ENCODE data around the gene HTR4.

Gene HTR4

DNA sequence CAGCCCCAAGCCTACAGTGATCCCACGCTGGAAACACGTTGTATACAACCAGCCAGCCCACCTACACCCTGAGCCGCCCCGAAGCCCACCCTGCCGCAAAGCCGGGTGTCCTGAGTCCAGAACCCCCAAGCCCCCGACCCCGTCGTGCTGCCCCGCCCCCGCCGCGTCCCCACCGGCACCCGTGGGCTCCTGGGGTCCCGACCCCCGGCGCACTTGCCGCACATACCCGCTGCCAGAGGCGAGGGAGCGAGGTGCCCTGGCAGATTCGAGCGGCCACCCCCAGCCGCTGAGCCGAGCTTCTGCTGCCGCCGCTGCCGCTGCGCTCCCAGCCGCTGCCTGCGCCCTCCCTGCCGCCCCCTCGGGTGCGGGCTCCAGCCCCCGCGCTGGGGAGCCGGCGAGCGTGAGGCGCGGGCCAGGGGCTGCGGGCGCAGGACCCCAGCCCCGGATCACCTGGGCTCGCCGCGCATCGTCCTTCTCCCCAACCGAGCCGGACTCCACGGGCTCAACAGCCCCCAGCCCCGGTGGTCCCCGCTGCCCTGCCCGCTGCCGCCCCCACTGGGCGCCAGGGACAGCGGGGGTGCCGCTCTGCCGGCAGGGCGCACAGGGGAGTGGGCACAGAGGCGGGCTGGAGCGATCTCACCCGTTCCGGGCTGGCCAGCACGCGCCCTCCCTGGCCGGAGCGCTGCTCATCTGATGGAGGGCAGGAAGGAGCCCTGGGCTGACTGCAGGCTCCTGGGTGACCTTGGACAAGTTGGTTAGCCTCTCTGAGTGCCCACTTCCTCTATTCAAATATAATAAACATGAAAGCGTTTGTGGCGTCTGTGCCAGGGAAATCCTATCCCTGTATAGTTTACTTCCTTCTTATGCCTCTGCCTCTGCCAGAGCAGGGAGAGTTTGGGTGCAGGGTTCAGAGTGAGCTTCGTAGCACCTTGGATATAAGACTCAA is at the start of gene HTR4:
Gene HTR4 (minus strand): TSS at position 692 of the 946 bp plus-strand sequence. CDS start 17,513 bp downstream, outside the sequence.
- H3K36me3 ChIP-seq (replicated peaks) = no peaks in the 10 kb centered on the region
- no peak within 1 kb of the TSS for H3K4me3 ChIP-seq
- no peaks in the 10 kb centered on the region for H3K27me3 ChIP-seq (ENCODE audit: low read depth)
- H3K9me3 ChIP-seq = no peaks in the 10 kb centered on the region
- in situ Hi-C loops (cut with MboI; ENCODE audit: low sequenced_read_pairs) = no loop called here
- DNase-seq (ENCODE audit: low spot score in 2 of 2) = no peak
- H3K4me1 ChIP-seq = no peaks in the 10 kb centered on the region

DNA sequence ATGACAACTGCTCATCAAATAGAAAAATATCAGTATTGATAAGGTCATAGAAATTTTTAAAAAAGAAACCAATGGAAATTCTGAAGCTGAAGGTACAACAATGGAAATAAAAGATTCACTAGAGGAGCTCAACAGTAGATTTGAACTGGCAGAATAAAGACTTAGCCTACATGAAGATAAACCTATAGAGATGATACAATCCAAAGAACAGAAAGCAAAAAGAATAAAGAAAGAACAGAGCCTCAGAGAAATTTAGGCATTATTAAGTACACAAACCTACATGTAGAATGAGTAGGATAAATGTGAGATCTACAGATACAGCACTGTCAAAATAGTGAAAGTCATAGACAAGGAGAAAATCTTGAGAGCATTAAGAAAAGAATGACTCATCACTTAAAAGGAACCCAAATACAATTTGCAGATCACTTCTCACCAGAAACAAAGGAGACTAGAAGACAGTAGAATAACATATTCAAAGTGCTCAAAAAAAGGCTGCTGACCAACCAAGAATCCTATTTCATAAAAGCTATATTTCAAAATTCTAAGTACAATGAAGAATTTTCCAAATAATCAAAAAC is 47.8 kb upstream of the HTR4 start:
- in situ Hi-C loops (cut with MboI; ENCODE audit: low sequenced_read_pairs) = no loop called here
- no peaks in the 10 kb centered on the region for H3K4me1 ChIP-seq
- no peak for DNase-seq (ENCODE audit: low spot score in 2 of 2)
- H3K36me3 ChIP-seq (replicated peaks) = no peaks in the 10 kb centered on the region
- H3K4me3 ChIP-seq = no peak overlapping the region
- no peaks in the 10 kb centered on the region for H3K27me3 ChIP-seq (ENCODE audit: low read depth)
- H3K9me3 ChIP-seq = no peaks in the 10 kb centered on the region

- DNase-seq (ENCODE audit: low spot score in 2 of 2) = no peak
- Histone ChIP-seq H3K27me3 (ENCODE audit: low read depth) (no peaks in the 10 kb centered on the region), H3K9me3 (no peaks in the 10 kb centered on the region), H3K4me3 (no peak overlapping the region), H3K36me3 (replicated peaks) (no peaks in the 10 kb centered on the region), H3K4me1 (no peaks in the 10 kb centered on the region)
- in situ Hi-C loops (cut with MboI; ENCODE audit: low sequenced_read_pairs) = no loop called here
Observed at GRCh38 chr5:148699028-148699427, 44.7 kb upstream of the HTR4 start.

DNA sequence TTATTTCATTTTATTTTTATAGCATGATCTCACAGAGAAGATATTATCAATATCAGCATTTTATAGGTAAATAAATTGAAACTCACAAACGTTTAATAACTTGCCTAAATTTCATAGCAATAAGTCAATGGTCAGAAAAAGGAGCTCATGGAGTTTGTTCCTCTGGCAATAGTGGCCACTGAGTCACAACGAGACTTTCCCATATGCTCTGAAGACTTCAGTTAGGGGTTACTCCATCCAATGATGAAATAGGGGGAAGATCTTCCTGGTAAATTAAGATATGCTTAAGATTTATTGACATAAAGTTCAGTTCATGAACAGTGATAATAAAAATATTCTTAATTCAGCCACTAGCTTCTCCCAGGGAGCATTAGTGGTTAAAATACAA is 43.5 kb upstream of the HTR4 start:
- in situ Hi-C loops (cut with MboI; ENCODE audit: low sequenced_read_pairs) = no loop called here

GRCh38 chr5:148697180-148697808 is 43.0 kb upstream of the HTR4 start:
- Histone ChIP-seq H3K4me3 (no peak overlapping the region), H3K9me3 (no peaks in the 10 kb centered on the region), H3K4me1 (no peaks in the 10 kb centered on the region), H3K36me3 (replicated peaks) (no peaks in the 10 kb centered on the region), H3K27me3 (ENCODE audit: low read depth) (no peaks in the 10 kb centered on the region)
- DNase-seq (ENCODE audit: low spot score in 2 of 2) = no peak
- in situ Hi-C loops (cut with MboI; ENCODE audit: low sequenced_read_pairs) = no loop called here

More for the DNA sequence above, 43.5 kb upstream of the HTR4 start:
- DNase-seq (ENCODE audit: low spot score in 2 of 2) = no peak
- Histone ChIP-seq H3K9me3 (no peaks in the 10 kb centered on the region), H3K27me3 (ENCODE audit: low read depth) (no peaks in the 10 kb centered on the region), H3K4me1 (no peaks in the 10 kb centered on the region), H3K36me3 (replicated peaks) (no peaks in the 10 kb centered on the region), H3K4me3 (no peak overlapping the region)

- no peak for DNase-seq (ENCODE audit: low spot score in 2 of 2)
- H3K4me3 ChIP-seq = no peak overlapping the region
- in situ Hi-C loops (cut with MboI; ENCODE audit: low sequenced_read_pairs) = no loop called here
Observed at GRCh38 chr5:148696187-148697036, 42.1 kb upstream of the HTR4 start.

DNA sequence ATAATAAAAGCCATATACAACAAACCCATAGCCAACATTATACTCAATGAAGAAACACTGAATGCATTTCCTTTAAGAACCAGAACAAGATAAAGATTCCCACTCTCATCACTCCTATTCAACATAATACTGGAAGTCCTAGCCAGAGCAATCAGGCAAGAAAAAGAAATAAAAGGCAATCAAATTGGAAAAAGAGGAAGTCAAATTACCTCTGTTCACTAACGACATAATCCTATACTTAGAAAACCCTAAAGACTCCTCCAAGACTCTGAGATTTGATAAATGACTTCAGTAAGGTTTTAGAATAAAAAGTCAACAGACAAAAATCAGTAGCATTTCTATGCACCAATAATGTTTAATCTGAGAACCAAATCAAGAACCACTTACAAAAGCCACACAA is 36.6 kb upstream of the HTR4 start:
- no peak for DNase-seq (ENCODE audit: low spot score in 2 of 2)
- Histone ChIP-seq H3K9me3 (no peaks in the 10 kb centered on the region), H3K4me3 (no peak overlapping the region), H3K27me3 (ENCODE audit: low read depth) (no peaks in the 10 kb centered on the region), H3K4me1 (no peaks in the 10 kb centered on the region), H3K36me3 (replicated peaks) (no peaks in the 10 kb centered on the region)
- in situ Hi-C loops (cut with MboI; ENCODE audit: low sequenced_read_pairs) = no loop called here

More at GRCh38 chr5:148696187-148697036, 42.1 kb upstream of the HTR4 start:
- Histone ChIP-seq H3K36me3 (replicated peaks) (no peaks in the 10 kb centered on the region), H3K27me3 (ENCODE audit: low read depth) (no peaks in the 10 kb centered on the region), H3K4me1 (no peaks in the 10 kb centered on the region), H3K9me3 (no peaks in the 10 kb centered on the region)

- no peak overlapping the region for H3K4me3 ChIP-seq
- in situ Hi-C loops (cut with MboI; ENCODE audit: low sequenced_read_pairs) = no loop called here
- no peak for DNase-seq (ENCODE audit: low spot score in 2 of 2)
- no peaks in the 10 kb centered on the region for H3K4me1 ChIP-seq
- H3K27me3 ChIP-seq (ENCODE audit: low read depth) = no peaks in the 10 kb centered on the region
- H3K9me3 ChIP-seq = no peaks in the 10 kb centered on the region
- no peaks in the 10 kb centered on the region for H3K36me3 ChIP-seq (replicated peaks)
Observed at GRCh38 chr5:148688787-148689186, 34.5 kb upstream of the HTR4 start.

- Histone ChIP-seq H3K4me1 (no peaks in the 10 kb centered on the region), H3K9me3 (no peaks in the 10 kb centered on the region), H3K27me3 (ENCODE audit: low read depth) (no peaks in the 10 kb centered on the region), H3K4me3 (no peak overlapping the region), H3K36me3 (replicated peaks) (no peaks in the 10 kb centered on the region)
- in situ Hi-C loops (cut with MboI; ENCODE audit: low sequenced_read_pairs) = no loop called here
- no peak for DNase-seq (ENCODE audit: low spot score in 2 of 2)
Observed at GRCh38 chr5:148687871-148688270, 33.5 kb upstream of the HTR4 start.

GRCh38 chr5:148687427-148687826 is 33.1 kb upstream of the HTR4 start:
- no peaks in the 10 kb centered on the region for H3K27me3 ChIP-seq (ENCODE audit: low read depth)
- H3K4me3 ChIP-seq = no peak overlapping the region
- DNase-seq (ENCODE audit: low spot score in 2 of 2) = peak; percentile 36 to 50
- in situ Hi-C loops (cut with MboI; ENCODE audit: low sequenced_read_pairs) = no loop called here
- no peaks in the 10 kb centered on the region for H3K4me1 ChIP-seq
- no peaks in the 10 kb centered on the region for H3K9me3 ChIP-seq
- H3K36me3 ChIP-seq (replicated peaks) = no peaks in the 10 kb centered on the region

GRCh38 chr5:148686660-148687059 is 32.3 kb upstream of the HTR4 start:
- Histone ChIP-seq H3K27me3 (ENCODE audit: low read depth) (no peaks in the 10 kb centered on the region), H3K4me3 (no peak overlapping the region), H3K36me3 (replicated peaks) (no peaks in the 10 kb centered on the region), H3K4me1 (no peaks in the 10 kb centered on the region), H3K9me3 (no peaks in the 10 kb centered on the region)
- no peak for DNase-seq (ENCODE audit: low spot score in 2 of 2)
- in situ Hi-C loops (cut with MboI; ENCODE audit: low sequenced_read_pairs) = no loop called here

DNA sequence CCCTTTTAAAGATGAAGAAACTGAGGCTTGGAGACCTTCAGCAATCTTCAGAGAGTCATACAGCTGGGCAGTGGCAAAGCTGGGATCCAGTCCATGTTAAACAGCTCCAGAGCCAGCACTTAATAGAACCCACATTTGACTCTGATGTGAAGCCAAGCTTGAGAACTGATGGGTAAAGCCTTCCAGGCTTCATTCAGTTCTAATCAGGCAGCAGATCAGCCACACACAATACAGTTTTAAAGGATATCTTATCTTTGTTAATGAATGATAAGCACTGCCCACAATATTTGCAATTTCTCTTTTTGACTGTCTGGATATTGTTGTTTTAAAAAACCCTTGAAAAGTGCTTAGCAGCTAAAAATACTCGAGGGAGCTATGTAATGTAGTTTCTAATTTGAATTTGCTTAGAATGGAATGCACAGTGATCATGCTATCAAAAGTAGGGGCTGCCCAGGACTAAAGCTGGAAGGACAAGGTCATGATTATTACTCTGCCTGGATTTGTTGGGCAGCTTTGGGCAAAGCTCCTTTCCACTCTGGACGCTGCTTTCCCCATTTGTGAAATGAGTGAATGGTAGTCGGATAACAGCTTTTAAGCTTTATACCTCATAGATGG is 31.3 kb upstream of the HTR4 start:
- no peak for DNase-seq (ENCODE audit: low spot score in 2 of 2)
- in situ Hi-C loops (cut with MboI; ENCODE audit: low sequenced_read_pairs) = no loop called here

GRCh38 chr5:148684528-148684927 is 30.2 kb upstream of the HTR4 start:
- no peaks in the 10 kb centered on the region for H3K4me1 ChIP-seq
- no peaks in the 10 kb centered on the region for H3K36me3 ChIP-seq (replicated peaks)
- no peaks in the 10 kb centered on the region for H3K9me3 ChIP-seq
- no peak for DNase-seq (ENCODE audit: low spot score in 2 of 2)
- in situ Hi-C loops (cut with MboI; ENCODE audit: low sequenced_read_pairs) = no loop called here
- no peaks in the 10 kb centered on the region for H3K27me3 ChIP-seq (ENCODE audit: low read depth)
- no peak overlapping the region for H3K4me3 ChIP-seq

More for the DNA sequence above, 31.3 kb upstream of the HTR4 start:
- Histone ChIP-seq H3K4me3 (no peak overlapping the region), H3K27me3 (ENCODE audit: low read depth) (no peaks in the 10 kb centered on the region), H3K36me3 (replicated peaks) (no peaks in the 10 kb centered on the region), H3K4me1 (no peaks in the 10 kb centered on the region), H3K9me3 (no peaks in the 10 kb centered on the region)

Measured in HAP-1 (cell line).